NCI-H2196 (cell line): ENCODE measurements around the gene EHBP1.
"Not testable (repeated sequence)": the region's sequence is repeated elsewhere in the genome, so short reads cannot be mapped to it uniquely, and the experiment has no call there.

Source experiments
- DNase-seq: peaks from one replicate; lab custom pipeline; 2025; ENCODE audit not compliant: unreplicated experiment; lab: John Stamatoyannopoulos, UW

Gene EHBP1

DNA sequence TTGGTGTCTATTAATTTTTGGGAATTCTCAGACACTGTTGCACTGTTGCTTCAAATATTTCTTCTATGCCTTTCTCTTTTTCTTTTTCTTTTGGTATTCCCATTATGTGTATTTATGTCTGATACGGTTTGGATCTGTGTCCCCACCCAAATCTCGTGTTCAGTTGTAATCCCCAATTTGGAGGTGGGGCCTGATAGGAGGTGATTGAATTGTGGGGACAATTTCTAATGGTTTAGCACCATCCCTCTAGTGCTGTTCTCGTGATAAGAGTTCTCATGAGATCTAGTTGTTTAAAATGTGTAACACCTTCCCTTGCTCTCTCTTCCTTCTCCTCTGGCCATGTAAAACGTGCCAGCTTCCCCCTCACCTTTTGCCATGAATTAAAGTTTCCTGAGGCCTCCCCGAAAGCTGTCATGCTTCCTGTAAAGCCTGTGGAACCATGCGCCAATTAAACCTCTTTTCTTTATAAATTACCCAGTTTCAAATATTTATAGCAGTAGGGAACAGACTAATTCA, 26.8 kb downstream of the EHBP1 start:
- no peak for DNase-seq

DNA sequence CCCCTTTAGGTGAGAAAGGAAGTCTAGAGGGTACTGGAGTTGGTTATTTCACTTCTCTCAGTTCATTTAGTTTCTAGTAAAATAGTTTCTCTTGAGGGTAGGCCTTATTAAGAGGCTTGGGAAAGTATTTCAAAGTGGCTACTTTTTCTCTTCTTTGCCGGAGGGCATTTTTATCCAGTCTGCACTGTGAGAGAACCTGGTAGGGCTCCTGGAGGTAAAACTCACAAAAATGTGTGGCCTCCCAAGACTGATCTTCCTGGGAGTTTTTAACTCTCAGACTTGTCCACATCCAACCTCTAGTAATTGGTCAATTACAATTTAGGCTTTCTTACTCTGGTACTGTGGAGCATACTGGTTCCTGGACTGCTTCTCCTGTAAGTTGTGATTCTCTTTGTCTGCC, 28.0 kb downstream of the EHBP1 start:
- no peak for DNase-seq

DNA sequence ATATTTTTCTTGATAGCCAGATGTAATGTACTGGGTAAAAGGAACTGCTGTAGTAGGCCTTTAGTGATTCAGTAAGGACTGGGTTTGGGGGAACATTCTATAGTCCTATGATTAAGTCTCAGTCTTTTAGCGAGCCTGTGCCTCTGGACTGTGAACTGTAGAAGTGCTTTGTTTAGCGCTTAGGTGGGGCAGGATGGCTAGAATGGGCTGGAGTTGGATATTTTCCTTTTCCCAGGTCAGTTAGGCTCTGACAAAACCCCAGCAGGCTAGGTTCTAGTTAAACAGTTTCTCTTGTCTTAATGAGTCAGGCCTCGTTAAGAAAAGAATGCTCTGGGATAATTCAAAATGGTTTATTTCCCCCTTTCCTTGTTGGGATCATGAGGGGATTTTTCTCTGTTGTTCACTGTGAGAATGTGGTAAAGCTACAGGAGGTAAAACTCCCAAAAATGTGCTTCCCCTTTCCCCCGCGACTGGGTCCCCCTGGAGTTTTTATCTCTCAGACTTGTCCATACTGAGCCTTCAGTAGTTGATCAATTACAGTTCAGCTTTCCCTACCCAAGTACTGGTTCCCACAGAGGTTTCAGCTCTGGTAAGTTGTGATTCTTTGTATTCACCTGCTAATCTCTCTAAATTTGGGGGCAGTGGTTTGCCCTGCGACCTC, 31.5 kb downstream of the EHBP1 start:
- no peak for DNase-seq

DNA sequence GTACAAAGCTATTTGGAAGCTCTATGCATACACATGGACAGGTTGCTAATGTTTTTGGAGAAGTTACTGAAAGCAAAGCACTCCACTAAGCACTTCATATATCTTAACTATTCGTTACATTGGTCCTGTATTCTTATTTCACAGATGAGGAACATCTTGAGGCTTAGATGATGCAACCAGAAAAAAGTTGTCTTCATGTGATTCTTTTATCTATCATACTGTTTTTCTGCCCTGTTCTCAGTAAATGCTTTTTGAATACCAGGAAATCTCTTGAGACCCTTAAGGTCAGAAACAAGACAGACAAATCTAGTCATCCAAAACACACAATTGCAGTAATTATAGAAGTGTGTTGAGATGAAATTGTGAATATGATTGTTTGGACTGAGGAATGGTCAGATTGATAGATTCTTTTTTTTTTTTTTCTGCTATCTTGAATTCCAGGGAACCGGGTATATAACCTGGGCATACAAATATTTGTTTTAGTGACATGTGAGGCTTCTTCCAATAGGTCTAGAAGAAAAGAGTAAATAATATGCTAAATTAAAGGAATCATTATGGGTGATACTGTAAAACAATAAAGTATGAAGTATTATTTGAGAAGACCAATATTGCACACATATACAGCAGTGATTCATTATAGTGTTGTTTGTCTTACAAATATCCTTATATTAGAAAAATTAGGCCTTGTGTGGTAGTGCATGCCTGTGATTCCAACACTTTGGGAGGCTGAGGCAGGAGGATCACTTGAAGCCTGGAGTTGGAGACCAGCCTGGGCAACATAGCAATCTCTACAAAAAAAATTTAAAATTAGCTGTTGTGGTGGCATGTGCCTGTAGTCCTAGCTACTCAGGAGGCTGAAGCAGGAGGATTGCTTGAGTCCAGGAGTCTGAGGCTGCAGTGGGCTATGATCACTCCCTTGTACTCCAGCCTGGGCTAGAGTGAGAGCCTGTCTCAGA, 33.7 kb downstream of the EHBP1 start:
- no peak for DNase-seq

GRCh38 chr2:62740221-62740620, 34.7 kb downstream of the EHBP1 start:
- DNase-seq = no peak

DNA sequence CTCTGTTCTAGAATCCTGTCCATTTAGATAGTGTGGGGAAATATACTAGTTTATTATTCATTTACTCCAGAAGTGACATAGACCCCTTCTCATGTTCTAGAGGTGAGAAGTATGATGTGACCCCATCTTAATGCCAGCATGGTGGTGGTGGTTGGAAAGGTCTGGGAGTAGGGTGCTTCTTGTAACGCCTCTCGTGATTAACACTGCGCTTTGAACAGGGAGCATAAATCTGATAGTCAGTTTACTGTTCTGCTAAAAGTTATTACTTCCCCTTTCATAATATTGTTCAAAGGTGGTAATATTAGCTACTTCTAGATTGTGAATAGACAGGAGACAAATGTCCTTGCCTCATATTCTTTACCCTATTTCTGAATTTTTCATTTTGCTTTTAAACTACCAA, 35.6 kb downstream of the EHBP1 start:
- no peak for DNase-seq

DNA sequence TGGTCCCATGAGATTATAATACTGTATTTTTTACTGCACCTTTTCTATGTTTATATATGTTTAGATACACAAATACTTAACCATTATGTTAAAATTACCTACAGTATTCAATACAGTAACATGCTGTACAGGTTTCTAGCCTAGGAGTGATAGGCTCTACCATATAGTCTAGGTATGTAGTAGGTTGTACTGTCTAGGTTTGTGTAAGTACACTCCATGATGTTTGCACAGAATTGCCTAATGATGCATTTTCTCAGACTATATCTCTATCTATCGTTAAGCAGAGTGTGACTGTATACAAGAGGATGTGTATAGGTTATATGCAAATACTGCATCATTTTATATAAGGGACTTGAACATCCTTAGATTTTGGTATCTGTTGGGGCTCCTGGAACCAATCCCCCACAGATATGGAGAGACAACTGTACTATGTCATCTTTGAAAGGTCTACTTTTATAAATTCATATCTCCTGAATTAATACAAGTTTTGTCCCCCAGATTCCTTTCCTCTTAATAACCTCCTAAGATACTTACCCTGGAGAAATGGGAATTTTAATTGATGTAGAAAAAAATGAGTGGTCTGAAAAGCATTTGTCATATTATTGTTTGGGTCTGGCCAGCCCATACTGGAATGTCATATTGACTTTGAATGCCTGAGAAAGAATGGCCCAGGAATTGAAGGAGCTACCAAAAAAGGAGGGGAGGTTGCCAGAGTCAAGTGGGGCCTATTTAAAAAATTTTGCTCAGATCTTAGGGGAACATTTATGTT, 36.6 kb downstream of the EHBP1 start:
- no peak for DNase-seq

GRCh38 chr2:62743506-62743905, 38.0 kb downstream of the EHBP1 start:
- no peak for DNase-seq

DNA sequence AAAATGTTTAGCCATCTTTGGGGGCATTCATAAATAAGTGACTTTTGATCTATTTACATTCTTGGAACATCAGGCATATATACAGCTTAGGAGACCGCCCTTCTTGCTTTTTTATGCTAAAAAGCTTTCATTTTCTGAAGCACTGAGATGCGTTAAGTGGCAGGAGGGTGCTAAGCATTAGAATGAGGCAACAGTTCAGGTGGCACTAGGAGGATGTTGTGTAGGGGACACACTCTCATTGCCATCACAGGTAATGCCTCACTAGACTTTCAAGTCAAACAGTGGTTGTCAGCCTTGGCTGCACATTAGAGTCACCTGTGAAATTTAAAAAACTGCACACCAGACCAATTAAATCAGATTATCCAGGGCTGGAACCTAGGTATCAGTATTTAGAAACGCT, 39.1 kb downstream of the EHBP1 start:
- DNase-seq = no peak

DNA sequence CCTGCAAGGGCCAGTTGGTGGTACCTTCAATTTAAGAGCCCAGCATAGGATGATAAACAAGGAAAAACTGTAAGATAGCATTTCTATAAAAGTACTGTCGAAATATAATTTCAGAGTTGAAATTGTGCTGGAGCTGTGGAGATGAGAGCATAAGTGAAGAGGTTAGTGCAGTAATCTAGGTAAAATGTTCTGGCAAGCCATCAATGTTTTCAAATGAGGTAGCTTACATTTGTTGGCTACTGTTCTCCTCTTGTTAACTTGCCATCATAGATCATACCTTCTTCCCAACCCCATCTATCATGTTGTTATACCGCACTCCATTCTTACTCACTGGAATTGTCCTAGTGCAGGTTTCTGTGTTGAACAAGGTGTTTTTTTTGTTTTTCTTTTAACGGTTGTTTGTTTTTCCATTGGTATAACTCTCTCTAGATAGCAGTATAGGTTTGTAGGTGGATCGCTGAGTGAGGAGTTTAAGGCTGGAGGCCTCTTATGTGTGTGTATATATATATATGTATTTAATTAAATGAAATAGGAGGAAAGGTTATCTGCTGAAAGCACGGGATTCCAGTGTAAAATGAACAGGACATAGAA, 40.5 kb downstream of the EHBP1 start:
- no peak for DNase-seq

DNA sequence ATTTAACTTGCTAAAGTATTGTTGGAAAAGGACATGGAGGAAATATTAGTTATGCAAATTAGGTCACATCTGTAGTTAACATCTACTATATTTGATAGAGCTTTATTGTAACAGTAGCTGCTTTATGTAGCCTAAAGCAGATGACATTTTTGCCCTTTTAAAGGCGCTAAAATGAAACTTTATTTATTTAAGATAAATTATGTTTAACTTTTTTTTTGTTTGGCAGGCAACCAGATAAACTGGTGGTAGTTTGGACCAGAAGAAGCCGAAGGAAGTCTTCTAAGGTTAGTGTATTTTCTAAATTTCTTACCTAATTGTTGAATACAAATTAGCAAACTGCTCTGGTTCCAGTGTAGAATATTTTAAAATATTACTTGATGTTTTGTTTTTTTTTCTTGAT, 41.7 kb downstream of the EHBP1 start:
- DNase-seq = no peak

- DNase-seq = no peak
These were observed 42.4 kb downstream of the EHBP1 start for GRCh38 chr2:62747876-62748275.

- DNase-seq = not testable (repeated sequence)
These were observed 43.6 kb downstream of the EHBP1 start for GRCh38 chr2:62749111-62749510.

- no peak for DNase-seq
These were observed 51.5 kb downstream of the EHBP1 start for GRCh38 chr2:62757029-62757428.

GRCh38 chr2:62760026-62760425, 54.5 kb downstream of the EHBP1 start:
- DNase-seq = no peak

- no peak for DNase-seq
These were observed 55.0 kb downstream of the EHBP1 start for GRCh38 chr2:62760555-62760954.

DNA sequence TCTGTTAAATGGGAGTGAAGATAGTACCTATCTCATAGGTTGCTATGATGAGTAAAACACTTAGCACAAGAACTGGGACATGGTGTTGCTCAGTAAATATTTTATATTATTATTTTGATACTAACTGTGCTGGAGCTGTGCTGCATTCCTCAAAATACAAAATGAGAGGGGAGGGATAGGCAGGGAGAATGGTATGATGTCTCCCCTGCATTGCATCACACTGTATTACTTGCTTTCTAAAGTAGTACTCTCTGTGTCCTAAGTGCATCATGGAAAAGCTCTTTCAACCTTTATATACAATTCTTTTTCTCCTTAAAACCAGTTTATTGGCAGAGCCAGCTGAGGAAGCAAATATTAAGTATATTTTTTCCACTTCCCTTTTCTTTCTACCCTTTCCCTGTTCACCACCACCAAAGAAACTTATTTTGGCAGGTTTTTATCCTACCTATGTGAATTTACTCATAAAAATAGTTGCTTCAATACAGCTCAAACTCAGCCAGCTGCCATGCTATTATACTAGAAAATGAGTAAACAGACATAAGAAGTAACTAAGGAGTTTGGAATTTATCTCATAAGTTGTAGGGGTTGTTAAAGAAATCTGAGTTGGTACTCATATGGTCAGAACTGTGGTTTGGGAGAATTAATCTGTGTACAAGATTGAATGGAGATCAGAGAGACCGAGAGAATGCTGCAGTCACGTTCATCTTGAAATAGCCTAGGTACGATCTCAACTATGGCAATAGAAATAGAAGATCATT, 60.3 kb downstream of the EHBP1 start:
- no peak for DNase-seq

DNA sequence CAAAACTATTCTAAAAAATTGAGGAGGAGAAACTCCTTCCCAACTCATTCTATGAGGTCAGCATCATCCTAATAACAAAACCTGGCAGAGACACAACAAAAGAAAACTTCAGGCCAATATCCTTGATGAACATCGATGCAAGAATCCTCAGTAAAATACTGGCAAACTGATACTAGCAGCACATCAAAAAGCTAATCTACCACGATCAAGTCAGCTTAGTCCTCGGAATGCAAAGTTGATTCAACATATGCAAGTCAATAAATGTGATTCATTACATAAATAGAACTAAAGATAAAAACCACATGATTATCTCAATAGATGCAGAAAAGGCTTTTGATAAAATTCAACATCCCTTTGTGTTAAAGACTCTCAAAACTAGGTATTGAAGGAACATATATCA, 63.1 kb downstream of the EHBP1 start:
- no peak for DNase-seq

DNA sequence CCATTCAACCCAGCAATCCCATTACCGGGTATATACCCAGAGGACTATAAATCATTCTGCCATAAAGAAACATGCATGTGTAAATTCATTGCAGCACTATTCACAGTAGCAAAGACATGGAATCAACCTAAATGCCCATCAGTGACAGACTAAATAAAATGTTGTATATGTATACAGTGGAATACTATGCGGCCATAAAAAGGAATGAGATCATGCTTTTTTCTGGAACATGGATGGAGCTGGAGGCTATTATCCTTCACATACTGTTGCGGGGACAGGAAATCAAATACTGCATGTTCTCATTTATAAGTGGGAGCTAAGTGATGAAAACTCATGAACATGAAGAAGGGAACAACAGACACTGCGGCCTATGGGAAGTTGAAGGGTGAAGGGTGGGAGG, 65.1 kb downstream of the EHBP1 start:
- no peak for DNase-seq
